Heart right ventricle (tissue), 16 donors: ENCODE measurements around the gene SRR. TPM values are rescaled to one million over a fixed set of nuclear protein-coding genes. Genes with fewer than 3 reads are reported as not detected.
A peak's percentile ranks its signal among the peaks of the same experiment; 100 is the strongest.

Source experiments
- ATAC-seq, 8 donors: fragments of 200-7000 bp; cut with Tn5 transposase; one replicate each; pipeline ENCODE4 v1.9.1; 2020; ENCODE audit warnings: mild to moderate bottlenecking in 8 of 8, moderate library complexity in 8 of 8, moderate number of reproducible peaks in 1 of 8
- DNase-seq, 2 donors: peaks; one replicate each; pipeline ENCODE4 v3.0.0-alpha.2; 2020
- H3K27ac ChIP-seq, 10 donors: fragments of 200-600 bp; sonication (generic) in 2 of 10; one replicate each; pipeline versions ENCODE4 v1.5.0 to v1.8.0; 2020 to 2022; ENCODE audit warnings: mild to moderate bottlenecking in 3 of 10
- H3K27me3 ChIP-seq, 7 donors: fragments of 200-600 bp; one replicate each; pipeline ENCODE4 v1.8.0; 2021 to 2022; ENCODE audit warnings: mild to moderate bottlenecking in 2 of 7
- H3K36me3 ChIP-seq, 9 donors: fragments of 200-600 bp; sonication (generic) in 1 of 9; one replicate each; pipeline versions ENCODE4 v1.5.0 to v1.8.0; 2020 to 2022; ENCODE audit warnings: mild to moderate bottlenecking in 2 of 9
- H3K4me1 ChIP-seq, 9 donors: fragments of 200-600 bp; sonication (generic) in 1 of 9; one replicate each; pipeline versions ENCODE4 v1.5.0 to v1.8.0; 2020 to 2022; ENCODE audit warnings: mild to moderate bottlenecking in 4 of 9
- H3K4me3 ChIP-seq, 10 donors: fragments of 200-600 bp; sonication (generic) in 2 of 10; one replicate each; pipeline versions ENCODE4 v1.5.0 to v1.8.0; 2020 to 2022; ENCODE audit warnings: mild to moderate bottlenecking in 7 of 10, moderate library complexity in 2 of 10
- H3K9me3 ChIP-seq, 11 donors: fragments of 200-600 bp in 10 of 11; sonication (generic) in 2 of 11; one replicate each; pipeline versions ENCODE4 v1.5.0 to v1.8.0; 2013 to 2022; ENCODE audit warnings: mild to moderate bottlenecking in 2 of 11, control low read depth in 1 of 11, moderate library complexity in 1 of 11
- WGBS, 2 donors: extraction: QIAGEN DNeasy Blood & Tissue Kit; methylation state at CpG; one replicate each; pipeline ENCODE4 v1.1.7; 2013; ENCODE audit warnings: inconsistent platforms in 1 of 2; 5-methylcytosine and 5-hydroxymethylcytosine counted together
- intact Hi-C, 10 donors: fragments of 100-400 bp; cut with DNase I; formaldehyde crosslinking; loops; one replicate each; pipeline versions ENCODE4 v1.11.1 to v1.14.2; 2022
- polyA plus RNA-seq, 2 donors: library from polyadenylated mRNA; stranded (reverse); fragments of 200-250 nt; gene quantifications; one replicate each; pipeline ENCODE4 v1.2.3, GENCODE V29; 2013
- total RNA-seq, 10 donors: library from RNA; stranded (reverse); fragmentation: NEBNext Ultra II Directional in 3 of 10; extraction: Animal tissue kit (Norgen Biotek cat#: 25700) in 3 of 10; gene quantifications; one replicate each; pipeline versions ENCODE4 v1.2.1 to v1.2.4, GENCODE V29; 2021 to 2023
- TF ChIP-seq, protein P1 (sequence below), 9 donors: fragments of 200-600 bp; sonication (generic) in 2 of 9; IDR thresholded peaks; one replicate each; pipeline versions ENCODE4 v1.5.0 to v1.8.0; 2021 to 2022; ENCODE audit warnings: antibody characterized with exemption in 9 of 9, mild to moderate bottlenecking in 5 of 9, moderate library complexity in 1 of 9
- donor health status: Arrhythmogenic right ventricular cardiomyopathy.
- donor health status: ischemic (EF 13 %, LVEDD 7.1; RV severe dilation, severe dysfunction).
- donor health status: healthy with polysubstance abuse.
- donor health status: DM: no; HTN: yes; CAD: no.
- donor health status: DM: no; HTN: no; CAD: no.
- donor health status: ischemic (EF 25% LVEDD 6.9; RV normal size, moderate dysfunction).
- donor health status: ischemic (EF 25% LVEDD 5.7; RV mildly dilated, moderate dysfunction).
- donor health status: healthy.
- donor health status: DM: yes; HTN: yes; CAD: no.
- donor health status: Ischemic cardiomyopathy.
- donor health status: ischemic (EF 35%, LVEDD 5.7; RV mildly dilated, moderate dysfunction).
- donor health status: nonischemic (EF 11% LVEDD 7.7; RV severe dilation, severe dysfunction).
- donor health status: DM: yes; HTN: yes; CAD: no.
- donor health status: PGD.
- donor health status: ischemic (EF 29% LVEDD 5.4; RV normal size, mild dysfunction).
- donor health status: nonischemic (EF 23%, LVEDD 6.1; RV moderate dilation, normal function).

The SRR gene
- total and polyA plus RNA-seq, 12 donors = 2.9 to 16.0 (median 9.4) TPM

DNA sequence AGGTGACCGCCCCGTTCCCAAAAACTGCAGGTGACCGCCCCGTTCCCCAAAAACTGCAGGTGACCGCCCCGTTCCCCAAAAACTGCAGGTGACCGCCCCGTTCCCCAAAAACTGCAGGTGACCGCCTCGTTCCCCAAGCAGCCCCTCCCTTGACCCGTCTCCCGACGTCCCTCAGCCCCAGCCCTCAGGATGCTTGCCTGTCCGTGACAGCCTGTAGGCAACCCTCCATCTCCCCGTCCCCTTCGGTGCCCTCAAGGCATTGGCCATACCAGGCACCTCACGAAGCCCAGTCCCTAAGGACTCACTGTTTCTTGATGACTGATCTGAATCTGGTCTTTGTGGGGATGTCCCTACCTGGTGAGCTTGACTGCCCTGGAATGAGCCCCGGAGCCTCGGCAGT, 58.7 kb downstream of the SRR start:
- DNase-seq (no peak), ATAC-seq (no peak)
- Histone ChIP-seq H3K4me1 (peaks cover 6 to 27% (median 21%) of the 10 kb centered on the region in 9 donors), H3K9me3 (no peaks in the 10 kb centered on the region), H3K36me3 (peaks cover 0 to 65% (median 5%) of the 10 kb centered on the region in 9 donors), H3K4me3 (no peak overlapping the region), H3K27ac (no peak overlapping the region), H3K27me3 (no peaks in the 10 kb centered on the region)
- intact Hi-C loops = loop anchor here in 2 of 10 donors (10.0 kb wide), 1 partner anchor 52 kb away; no protein-coding TSS in a partner anchor
- TF ChIP-seq, protein P1, sequence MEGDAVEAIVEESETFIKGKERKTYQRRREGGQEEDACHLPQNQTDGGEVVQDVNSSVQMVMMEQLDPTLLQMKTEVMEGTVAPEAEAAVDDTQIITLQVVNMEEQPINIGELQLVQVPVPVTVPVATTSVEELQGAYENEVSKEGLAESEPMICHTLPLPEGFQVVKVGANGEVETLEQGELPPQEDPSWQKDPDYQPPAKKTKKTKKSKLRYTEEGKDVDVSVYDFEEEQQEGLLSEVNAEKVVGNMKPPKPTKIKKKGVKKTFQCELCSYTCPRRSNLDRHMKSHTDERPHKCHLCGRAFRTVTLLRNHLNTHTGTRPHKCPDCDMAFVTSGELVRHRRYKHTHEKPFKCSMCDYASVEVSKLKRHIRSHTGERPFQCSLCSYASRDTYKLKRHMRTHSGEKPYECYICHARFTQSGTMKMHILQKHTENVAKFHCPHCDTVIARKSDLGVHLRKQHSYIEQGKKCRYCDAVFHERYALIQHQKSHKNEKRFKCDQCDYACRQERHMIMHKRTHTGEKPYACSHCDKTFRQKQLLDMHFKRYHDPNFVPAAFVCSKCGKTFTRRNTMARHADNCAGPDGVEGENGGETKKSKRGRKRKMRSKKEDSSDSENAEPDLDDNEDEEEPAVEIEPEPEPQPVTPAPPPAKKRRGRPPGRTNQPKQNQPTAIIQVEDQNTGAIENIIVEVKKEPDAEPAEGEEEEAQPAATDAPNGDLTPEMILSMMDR (IDR thresholded peaks at IDR 0.05) = no peak
- 96 to 98% methylated on average over 19 of the region's 19 CpGs for WGBS, 2 donors

- H3K36me3 ChIP-seq = peaks cover 0 to 63% (median 5%) of the 10 kb centered on the region in 9 donors
- ATAC-seq (no peak), DNase-seq (no peak)
- H3K4me1 ChIP-seq = peaks cover 8 to 31% (median 23%) of the 10 kb centered on the region in 9 donors
- TF ChIP-seq, protein P1 (IDR thresholded peaks at IDR 0.05) = no peak
- WGBS, 2 donors = 96 to 98% methylated on average over 14 of the region's 14 CpGs
- H3K4me3 ChIP-seq = no peak overlapping the region
- H3K27ac ChIP-seq = no peak overlapping the region
- intact Hi-C loops = loop anchor here in 2 of 10 donors (10.0 kb wide), 1 partner anchor 52 kb away; no protein-coding TSS in a partner anchor
- no peaks in the 10 kb centered on the region for H3K27me3 ChIP-seq
- no peaks in the 10 kb centered on the region for H3K9me3 ChIP-seq
These were observed 59.1 kb downstream of the SRR start for GRCh38 chr17:2362881-2363280.

- TF ChIP-seq, protein P1 (IDR thresholded peaks at IDR 0.05) = no peak
- WGBS, 2 donors = 95% methylated on average over 21 of the region's 21 CpGs
- ATAC-seq (no peak), DNase-seq (no peak)
- H3K36me3 ChIP-seq = peaks cover 0 to 63% (median 5%) of the 10 kb centered on the region in 9 donors
- H3K9me3 ChIP-seq = no peaks in the 10 kb centered on the region
- H3K27ac ChIP-seq = no peak overlapping the region
- H3K27me3 ChIP-seq = no peaks in the 10 kb centered on the region
- peaks cover 12 to 36% (median 28%) of the 10 kb centered on the region in 9 donors for H3K4me1 ChIP-seq
- intact Hi-C loops = loop anchor here in 2 of 10 donors (10.0 kb wide), 1 partner anchor 51 kb away; no protein-coding TSS in a partner anchor
- H3K4me3 ChIP-seq = no peak overlapping the region
These were observed 59.6 kb downstream of the SRR start for GRCh38 chr17:2363318-2363717.

DNA sequence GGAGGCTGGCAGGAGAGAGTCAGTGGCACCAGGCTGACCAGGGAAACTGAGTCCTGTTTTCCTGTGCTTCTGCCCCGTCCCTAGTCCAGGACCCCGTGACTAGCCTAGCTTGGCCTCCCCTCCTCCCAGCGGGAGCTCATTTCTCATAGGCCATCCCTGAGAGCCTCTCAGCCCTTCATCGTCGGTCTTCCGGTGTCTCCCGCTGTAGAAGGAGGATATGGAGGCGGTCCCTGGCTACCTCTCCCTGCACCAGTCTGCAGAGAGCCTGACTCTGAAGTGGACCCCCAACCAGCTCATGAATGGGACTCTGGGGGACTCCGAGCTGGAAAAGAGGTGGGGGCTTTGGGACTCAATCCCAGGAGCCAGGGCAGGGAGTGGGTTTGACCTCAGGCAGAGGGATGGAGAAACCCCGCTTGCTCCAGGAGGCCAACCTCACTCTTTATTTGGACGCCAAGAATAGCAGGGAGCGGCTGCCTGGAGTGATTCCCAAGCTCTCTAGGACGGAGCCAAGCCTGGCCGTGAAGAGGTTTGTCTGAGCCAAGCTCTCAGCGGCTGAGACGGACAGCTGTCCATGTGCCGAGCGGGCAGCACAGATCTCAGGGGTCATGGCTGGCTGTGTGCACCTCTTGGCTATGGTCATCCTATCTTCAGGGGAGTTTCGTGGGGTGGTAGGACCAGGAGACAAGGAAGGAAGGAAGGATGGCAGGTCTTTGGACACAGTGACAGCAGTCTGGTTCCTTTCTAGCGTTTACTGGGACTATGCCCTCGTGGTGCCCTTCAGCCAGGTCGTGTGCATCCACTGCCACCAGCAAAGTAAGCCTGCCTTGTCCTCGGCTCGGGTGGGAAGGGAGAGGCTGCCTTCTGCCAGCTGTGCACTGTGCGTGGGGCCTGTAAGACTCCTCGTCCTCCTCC, 60.4 kb downstream of the SRR start:
- WGBS, 2 donors = 36 to 46% methylated on average over 26 of the region's 26 CpGs
- Histone ChIP-seq H3K27me3 (no peaks in the 10 kb centered on the region), H3K4me1 (peaks cover 20 to 43% (median 36%) of the 10 kb centered on the region in 9 donors), H3K27ac (peak overlapping the region in 9 of 10 donors; percentile 13 to 64 (median 44)), H3K36me3 (peaks cover 0 to 63% (median 5%) of the 10 kb centered on the region in 9 donors), H3K9me3 (no peaks in the 10 kb centered on the region), H3K4me3 (no peak overlapping the region)
- TF ChIP-seq, protein P1 (IDR thresholded peaks at IDR 0.05) = no peak
- intact Hi-C loops = loop anchor here in 2 of 10 donors (10.0 kb wide), 1 partner anchor 51 kb away; no protein-coding TSS in a partner anchor
- DNase-seq (peak; percentile 63 to 65), ATAC-seq (peak; percentile 42 to 81 (median 71))
